VCaP (cell line): ENCODE results near the gene SPDYE2.
A peak's percentile ranks its signal among the peaks of the same experiment; 100 is the strongest.
"Not testable (repeated sequence)": the region's sequence is repeated elsewhere in the genome, so short reads cannot be mapped to it uniquely, and the experiment has no call there.

Experiments used
- H3K27ac ChIP-seq: fragments of 450-650 bp; 2 replicates; pipeline ENCODE4 v1.5.1; 2017
- CTCF ChIP-seq: fragments of 450-650 bp; conservative IDR thresholded peaks from 2 replicates; pipeline ENCODE4 v1.5.1; 2017; ENCODE audit warnings: mild to moderate bottlenecking, moderate library complexity

Gene SPDYE2

GRCh38 chr7:102542083-102542482 is 8.9 kb upstream of the SPDYE2 start:
- H3K27ac ChIP-seq = not testable (repeated sequence)

GRCh38 chr7:102542771-102543170 is 8.3 kb upstream of the SPDYE2 start:
- H3K27ac ChIP-seq = not testable (repeated sequence)

- H3K27ac ChIP-seq = not testable (repeated sequence)
Measured at GRCh38 chr7:102543596-102543995, 7.4 kb upstream of the SPDYE2 start, which contains the start of gene UPK3BL2. UPK3BL2 (minus strand) TSS chr7:102543696; CDS start chr7:102543636, 60 bp downstream.

DNA sequence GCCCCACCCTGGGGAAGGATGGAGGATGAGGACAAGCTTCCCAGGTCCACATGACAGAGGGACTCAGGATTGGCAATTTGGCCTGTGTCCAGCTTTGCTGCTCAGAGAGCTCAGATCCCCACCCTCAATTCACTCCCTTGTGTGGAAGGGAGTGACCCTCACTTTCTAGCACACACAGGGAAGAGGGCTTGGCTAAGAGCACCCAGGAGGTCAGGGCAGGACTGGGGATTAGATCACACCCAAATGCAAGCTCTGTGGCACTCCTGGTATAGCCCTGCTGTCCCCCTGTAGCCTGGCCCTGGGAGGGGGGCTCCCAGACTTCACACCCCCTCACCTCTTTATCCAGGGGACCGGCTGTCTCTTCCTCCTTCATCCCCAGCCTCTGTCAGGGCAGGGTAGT is 6.7 kb upstream of the SPDYE2 start:
- not testable (repeated sequence) for H3K27ac ChIP-seq

GRCh38 chr7:102545288-102545687 is 5.7 kb upstream of the SPDYE2 start:
- H3K27ac ChIP-seq = not testable (repeated sequence)

- not testable (repeated sequence) for H3K27ac ChIP-seq
Measured at GRCh38 chr7:102546353-102546752, 4.7 kb upstream of the SPDYE2 start.

GRCh38 chr7:102568620-102569019 is 17.6 kb downstream of the SPDYE2 start:
- H3K27ac ChIP-seq = not testable (repeated sequence)

- TF ChIP-seq CTCF = peak; percentile 72
- H3K27ac ChIP-seq = peak within 1 kb of the TSS; percentile 49; the same call in 1 of the 2 replicates
Measured at GRCh38 chr7:102572261-102573239, 21.5 kb downstream of the SPDYE2 start, which contains the start of gene POLR2J3. POLR2J3 (minus strand) TSS chr7:102572583; CDS start chr7:102572521, 62 bp downstream.

GRCh38 chr7:102574607-102575006 is 23.6 kb downstream of the SPDYE2 start:
- H3K27ac ChIP-seq = not testable (repeated sequence)

- H3K27ac ChIP-seq = not testable (repeated sequence)
Measured at GRCh38 chr7:102576363-102576762, 25.3 kb downstream of the SPDYE2 start.

DNA sequence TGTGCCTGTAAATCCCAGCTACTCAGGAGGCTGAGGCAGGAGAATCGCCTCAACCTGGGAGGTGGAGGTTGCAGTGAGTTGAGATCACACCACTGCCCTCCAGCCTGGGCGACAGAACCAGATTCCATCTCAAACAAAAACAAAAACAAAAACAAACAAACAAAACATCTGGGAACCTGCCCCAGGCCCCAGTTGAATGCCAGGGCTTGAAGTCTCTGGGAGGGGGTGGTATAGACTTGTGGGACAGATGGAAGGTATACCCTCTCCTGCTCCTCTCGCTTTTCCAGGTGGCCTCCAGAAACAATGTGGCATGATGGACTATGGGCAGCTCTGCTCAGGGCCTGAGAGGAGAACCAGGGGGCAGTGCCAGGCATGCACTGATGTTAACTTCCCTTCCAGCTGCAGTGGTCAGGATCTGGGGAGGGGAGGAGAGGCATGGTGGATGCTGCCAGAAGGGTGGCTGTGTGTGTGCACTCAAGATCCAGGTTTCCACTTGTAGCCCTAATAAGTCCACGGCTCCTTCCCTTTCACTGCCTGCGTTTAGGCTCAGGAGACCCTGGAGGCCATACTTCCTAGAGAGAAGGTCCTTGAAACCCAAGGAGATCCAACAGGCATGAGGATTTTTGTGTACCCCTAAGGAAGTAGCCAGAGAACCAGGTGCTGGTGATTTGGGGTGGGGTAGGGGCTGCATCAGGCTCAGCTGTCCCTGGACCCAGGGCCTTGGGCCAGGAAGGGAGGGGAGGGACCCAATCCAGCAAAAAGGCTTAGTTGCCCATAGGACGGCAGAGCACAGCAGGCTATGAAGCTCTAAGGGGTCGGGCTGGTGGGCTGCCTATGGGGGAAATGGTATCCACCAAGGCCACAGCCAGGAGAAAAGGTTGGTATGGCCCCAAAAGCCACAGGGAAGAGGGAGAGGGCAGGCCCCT is 26.6 kb downstream of the SPDYE2 start:
- H3K27ac ChIP-seq = peak overlapping the region; percentile 40; the same call in 1 of the 2 replicates

GRCh38 chr7:102578486-102578885 is 27.5 kb downstream of the SPDYE2 start:
- H3K27ac ChIP-seq = not testable (repeated sequence)

DNA sequence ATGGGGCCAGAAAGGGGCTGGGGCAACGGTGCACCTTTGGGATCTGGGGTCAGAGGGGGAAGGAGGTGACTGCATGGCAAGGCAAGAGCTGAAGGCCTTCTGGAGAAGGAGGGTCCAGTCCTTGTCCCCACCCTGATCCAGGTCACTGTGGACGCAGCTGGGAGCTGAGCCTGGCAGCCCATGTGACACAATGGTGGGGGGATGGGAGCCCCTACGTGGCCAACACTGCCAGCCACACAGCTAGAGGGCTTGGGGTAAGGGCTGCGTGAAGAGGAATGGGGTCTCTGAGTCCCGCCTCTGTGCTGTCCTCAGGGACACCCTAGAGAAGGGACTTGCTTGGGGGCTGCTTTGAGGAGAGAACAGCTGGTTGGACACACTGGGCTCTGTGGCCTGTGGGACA is 30.7 kb downstream of the SPDYE2 start:
- not testable (repeated sequence) for H3K27ac ChIP-seq

DNA sequence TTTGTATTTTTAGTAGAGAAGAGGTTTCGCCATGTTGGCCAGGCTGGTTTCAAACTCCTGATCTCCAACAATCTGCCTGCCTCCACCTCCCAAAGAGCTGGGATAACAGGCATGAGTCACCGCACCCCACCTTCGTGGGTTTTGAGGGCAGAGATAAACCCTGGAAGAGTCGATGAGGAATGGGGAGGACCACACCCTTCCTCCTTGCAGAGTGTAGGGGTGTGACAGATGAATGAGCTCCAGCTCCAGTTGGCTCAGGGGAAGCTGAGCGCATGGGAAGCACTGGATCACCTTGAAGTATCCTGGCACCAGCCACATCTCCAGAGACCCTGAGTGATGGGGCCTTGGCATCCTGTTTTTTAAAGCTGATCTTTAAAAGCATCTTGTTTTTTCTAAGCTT is 32.5 kb downstream of the SPDYE2 start:
- not testable (repeated sequence) for H3K27ac ChIP-seq

DNA sequence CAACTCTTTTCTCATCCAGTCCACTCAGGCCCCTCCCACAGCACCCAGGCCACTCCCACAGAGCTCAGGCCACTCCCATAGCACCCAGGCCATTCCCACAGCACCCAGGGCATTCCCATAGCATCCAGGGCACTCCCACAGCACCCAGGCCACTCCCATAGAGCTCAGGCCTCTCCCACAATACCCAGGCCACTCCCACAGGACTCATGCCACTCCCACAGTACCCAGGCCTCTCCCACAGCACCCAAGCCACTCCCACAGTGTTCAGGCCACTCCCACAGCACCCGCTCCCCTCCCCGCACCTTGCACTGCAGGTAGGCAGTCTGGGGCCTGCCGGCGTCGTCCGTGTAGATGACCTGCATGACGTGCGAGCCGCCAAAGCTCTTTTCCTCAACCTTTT is 38.8 kb downstream of the SPDYE2 start:
- not testable (repeated sequence) for H3K27ac ChIP-seq

GRCh38 chr7:102592477-102593019 is 41.5 kb downstream of the SPDYE2 start:
- not testable (repeated sequence) for H3K27ac ChIP-seq

DNA sequence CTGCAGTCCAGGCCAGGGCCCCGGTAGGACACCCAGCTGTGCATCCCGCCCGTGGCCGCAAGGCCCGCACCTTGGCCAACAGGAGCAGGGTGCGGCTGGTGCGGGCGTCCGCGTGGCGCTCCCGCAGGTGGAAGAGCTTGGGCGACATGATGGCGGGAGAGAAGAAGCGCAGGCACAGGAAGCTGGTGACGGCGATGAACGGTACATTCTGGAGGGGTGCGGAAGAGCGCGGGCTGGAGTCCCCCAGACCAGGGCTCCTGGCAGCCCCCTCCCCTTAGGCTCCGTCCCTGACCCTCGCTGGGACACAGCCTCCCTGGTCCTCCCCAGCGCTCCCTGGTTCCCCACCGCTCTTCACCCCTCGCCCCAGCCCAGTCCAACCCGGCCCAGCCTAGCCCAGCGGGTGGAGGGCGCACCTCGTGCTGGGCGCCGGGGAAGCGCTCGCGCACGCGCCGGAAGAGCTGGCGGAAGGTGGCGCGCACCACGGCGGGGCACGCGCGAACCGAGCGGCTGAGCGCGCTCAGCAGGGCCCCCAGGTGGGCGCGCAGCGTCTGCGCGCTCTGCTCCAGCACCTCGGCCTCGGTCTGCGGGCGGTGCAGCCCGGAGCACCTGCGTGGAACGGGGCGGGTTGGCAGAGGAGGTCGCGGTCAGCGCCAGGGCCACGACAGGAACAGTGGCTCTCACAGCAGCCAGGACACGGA is 42.8 kb downstream of the SPDYE2 start:
- not testable (repeated sequence) for H3K27ac ChIP-seq

DNA sequence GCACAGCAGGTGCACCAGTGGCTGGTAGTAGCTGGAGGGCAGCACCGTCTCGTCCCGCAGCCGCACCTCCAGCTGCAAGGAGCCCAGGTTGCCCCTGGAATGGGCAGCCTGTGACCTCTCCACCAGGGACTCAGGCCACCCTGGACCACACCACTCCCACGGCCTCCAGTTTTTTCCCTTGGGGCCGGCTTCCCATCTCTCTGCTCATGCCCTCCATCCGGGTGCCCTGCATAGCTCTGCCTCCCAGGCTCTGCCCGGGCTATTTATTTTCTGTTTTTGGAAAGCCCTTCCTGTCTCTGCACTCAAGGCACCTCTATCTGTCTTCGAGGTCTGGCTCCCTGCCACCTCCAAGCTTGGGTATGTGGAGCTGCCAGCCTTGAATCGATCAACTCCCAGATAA is 45.0 kb downstream of the SPDYE2 start:
- not testable (repeated sequence) for H3K27ac ChIP-seq

- H3K27ac ChIP-seq = not testable (repeated sequence)
Measured at GRCh38 chr7:102599699-102600098, 48.7 kb downstream of the SPDYE2 start.

- H3K27ac ChIP-seq = not testable (repeated sequence)
Measured at GRCh38 chr7:102602317-102602716, 51.3 kb downstream of the SPDYE2 start.
